T-cell (primary cell): ENCODE data around the gene C16orf74. TPM values are rescaled to one million over a fixed set of nuclear protein-coding genes. Genes with fewer than 3 reads are reported as not detected.

ENCODE experiments used
- ATAC-seq, 4 experiments: fragments of 200-7000 bp in 3 of 4; fragments of 150-1000 bp in 1 of 4; cut with Tn5 transposase; replicated peaks in 1 of 4; 1 replicate in 3 of 4; 2 replicates in 1 of 4; pipeline ENCODE4 v1.10.0; 2021; ENCODE audit warnings: moderate library complexity in 3 of 4, mild to moderate bottlenecking in 2 of 4, moderate number of reproducible peaks in 1 of 4
- CTCF ChIA-PET, 2 donors: fragments of 300-600 bp; sonication (Branson Sonifier 250); formaldehyde crosslinking; loops; one replicate each; lab custom pipeline; 2022; ENCODE audit warnings: antibody characterized with exemption in 2 of 2; lab: Charles Lee
- POLR2A ChIA-PET, 2 donors: fragments of 300-600 bp; sonication (Branson Sonifier 250); formaldehyde crosslinking; loops; one replicate each; lab custom pipeline; 2022; ENCODE audit warnings: antibody characterized with exemption in 2 of 2; lab: Charles Lee
- DNase-seq, 35 experiments: peaks; one replicate each; pipeline versions ENCODE4 v3.0.0 to v3.0.0-alpha.2; 2013 to 2023
- H3K27ac ChIP-seq: one replicate; pipeline ENCODE4 v1.5.1; 2013; ENCODE audit warnings: low read length
- H3K27me3 ChIP-seq, 2 experiments: replicated peaks in 1 of 2; 1 replicate in 1 of 2; 2 replicates in 1 of 2; pipeline versions ENCODE4 v1.6.1 to v1.7.0; 2013; ENCODE audit warnings: low read length in 1 of 2, mixed read lengths in 1 of 2; ENCODE audit not compliant: control insufficient read depth in 2 of 2, insufficient read depth in 2 of 2; ENCODE audit errors: extremely low read depth in 1 of 2
- H3K36me3 ChIP-seq, 2 donors: 1 replicate in 1 of 2; 2 replicates in 1 of 2; pipeline versions ENCODE4 v1.6.1 to v1.7.0; 2013; ENCODE audit warnings: low read length in 1 of 2; ENCODE audit not compliant: control insufficient read depth in 2 of 2, insufficient read depth in 1 of 2; ENCODE audit errors: extremely low read depth in 1 of 2
- H3K4me1 ChIP-seq, 2 experiments: 1 replicate in 1 of 2; 2 replicates in 1 of 2; pipeline versions ENCODE4 v1.6.1 to v1.7.0; 2013; ENCODE audit warnings: low read length in 2 of 2, mixed read lengths in 1 of 2; ENCODE audit not compliant: insufficient read depth in 2 of 2, control insufficient read depth in 1 of 2; ENCODE audit errors: extremely low read depth in 1 of 2
- H3K4me3 ChIP-seq, 2 donors: 1 replicate in 1 of 2; 2 replicates in 1 of 2; pipeline versions ENCODE4 v1.5.1 to v1.7.0; 2013; ENCODE audit warnings: mild to moderate bottlenecking in 2 of 2, low read length in 1 of 2, moderate library complexity in 1 of 2; ENCODE audit not compliant: control insufficient read depth in 1 of 2; ENCODE audit errors: extremely low read depth in 1 of 2
- H3K9me3 ChIP-seq: 2 replicates; pipeline ENCODE4 v1.7.0; 2013
- H3K27ac Mint-ChIP-seq, 2 donors: one replicate each; pipeline ENCODE4 v1.8.0; 2020 to 2021; ENCODE audit warnings: mild to moderate bottlenecking in 2 of 2, mixed read lengths in 2 of 2
- H3K27me3 Mint-ChIP-seq, 2 donors: one replicate each; pipeline ENCODE4 v1.8.0; 2021 to 2022; ENCODE audit warnings: mixed read lengths in 2 of 2
- H3K36me3 Mint-ChIP-seq: one replicate; pipeline ENCODE4 v1.8.0; 2021; ENCODE audit warnings: mixed read lengths
- H3K4me1 Mint-ChIP-seq, 3 donors: one replicate each; pipeline ENCODE4 v1.8.0; 2020 to 2022; ENCODE audit warnings: mixed read lengths in 3 of 3, mild to moderate bottlenecking in 1 of 3
- H3K4me3 Mint-ChIP-seq, 3 donors: one replicate each; pipeline ENCODE4 v1.8.0; 2020 to 2022; ENCODE audit warnings: mild to moderate bottlenecking in 3 of 3, mixed read lengths in 3 of 3, moderate library complexity in 3 of 3
- H3K9me3 Mint-ChIP-seq, 3 donors: one replicate each; pipeline ENCODE4 v1.8.0; 2020 to 2022; ENCODE audit warnings: mixed read lengths in 3 of 3
- WGBS: methylation state at CpG from one replicate; pipeline ENCODE4 v1.1.5; 2013; ENCODE audit warnings: missing lambda C conversion rate; ENCODE audit not compliant: insufficient coverage; 5-methylcytosine and 5-hydroxymethylcytosine counted together
- total RNA-seq, 35 experiments: library from RNA in 6 of 35; stranded (reverse) in 6 of 35; fragments of 120-200 nt in 1 of 35; gene quantifications; one replicate each; pipeline versions ENCODE4 v1.2.1 to v1.2.4 and lab custom pipeline; 2013 to 2026

C16orf74 gene
- total RNA-seq, 5 donors from 2014 or later (not counting 1 experiment from before 2014, with no cell fraction given), result 3.1 to 21.7 (median 15.6) TPM

GRCh38 chr16:85796599-85796998 lies 45.7 kb upstream of the C16orf74 start:
- H3K27ac Mint-ChIP-seq, result peak overlapping the region in 1 of 2 donors; percentile 31
- no peaks in the 10 kb centered on the region for H3K27me3 ChIP-seq
- H3K4me1 ChIP-seq, result peaks cover 14 to 26% of the 10 kb centered on the region in 2 experiments
- H3K4me3 Mint-ChIP-seq, result peak overlapping the region; percentile 6 to 85 (median 83)
- no peaks in the 10 kb centered on the region for H3K9me3 ChIP-seq
- DNase-seq (no peak), ATAC-seq (no peak)
- H3K36me3 ChIP-seq, result peaks cover 5 to 57% of the 10 kb centered on the region in 2 donors
- peaks cover 47% of the 10 kb centered on the region for H3K36me3 Mint-ChIP-seq
- H3K27ac ChIP-seq, result no peak overlapping the region
- 96% methylated on average over 7 of the region's 7 CpGs for WGBS
- peaks cover 58 to 72% (median 69%) of the 10 kb centered on the region in 3 donors for H3K4me1 Mint-ChIP-seq
- H3K9me3 Mint-ChIP-seq, result peaks cover 0 to 3% (median 0%) of the 10 kb centered on the region in 3 donors
- H3K4me3 ChIP-seq, result no peak overlapping the region
- no peaks in the 10 kb centered on the region for H3K27me3 Mint-ChIP-seq
- CTCF ChIA-PET, result interaction anchor here in 1 of 2 donors (0.6 kb wide), 1 partner anchor 766 kb away, joined by 5 read pairs; no protein-coding TSS in a partner anchor
- POLR2A ChIA-PET, result no interaction called here

- DNase-seq, result no peak
- no peak for ATAC-seq
- Histone ChIP-seq H3K27ac (no peak overlapping the region), H3K36me3 (peaks cover 7 to 57% of the 10 kb centered on the region in 2 donors), H3K27me3 (no peaks in the 10 kb centered on the region), H3K9me3 (no peaks in the 10 kb centered on the region), H3K4me3 (no peak overlapping the region), H3K4me1 (peaks cover 14 to 26% of the 10 kb centered on the region in 2 experiments)
- peaks cover 47% of the 10 kb centered on the region for H3K36me3 Mint-ChIP-seq
- H3K9me3 Mint-ChIP-seq, result peaks cover 0 to 6% (median 0%) of the 10 kb centered on the region in 3 donors
- WGBS, result 89% methylated on average over 6 of the region's 6 CpGs
- peaks cover 62 to 71% (median 68%) of the 10 kb centered on the region in 3 donors for H3K4me1 Mint-ChIP-seq
- peak overlapping the region in 2 of 3 donors; percentile 6 to 85 for H3K4me3 Mint-ChIP-seq
- no peak overlapping the region for H3K27ac Mint-ChIP-seq
- CTCF ChIA-PET, result no interaction called here
- POLR2A ChIA-PET, result no interaction called here
- H3K27me3 Mint-ChIP-seq, result no peaks in the 10 kb centered on the region
Observed at GRCh38 chr16:85796152-85796551, 45.3 kb upstream of the C16orf74 start.

- Mint-ChIP-seq H3K9me3 (peaks cover 0 to 6% (median 0%) of the 10 kb centered on the region in 3 donors), H3K27me3 (no peaks in the 10 kb centered on the region), H3K27ac (peak overlapping the region in 1 of 2 donors; percentile 44), H3K4me3 (no peak overlapping the region), H3K36me3 (peaks cover 52% of the 10 kb centered on the region), H3K4me1 (peaks cover 64 to 71% (median 69%) of the 10 kb centered on the region in 3 donors)
- Histone ChIP-seq H3K9me3 (no peaks in the 10 kb centered on the region), H3K36me3 (peaks cover 7 to 55% of the 10 kb centered on the region in 2 donors), H3K27me3 (no peaks in the 10 kb centered on the region), H3K4me3 (no peak overlapping the region), H3K27ac (no peak overlapping the region), H3K4me1 (peaks cover 12 to 23% of the 10 kb centered on the region in 2 experiments)
- no peak for ATAC-seq
- WGBS, result 100% methylated on average over 5 of the region's 8 CpGs
- ChIA-PET CTCF (no interaction called here), POLR2A (no interaction called here)
- no peak for DNase-seq
Observed at GRCh38 chr16:85794696-85795095, 43.8 kb upstream of the C16orf74 start.

DNA sequence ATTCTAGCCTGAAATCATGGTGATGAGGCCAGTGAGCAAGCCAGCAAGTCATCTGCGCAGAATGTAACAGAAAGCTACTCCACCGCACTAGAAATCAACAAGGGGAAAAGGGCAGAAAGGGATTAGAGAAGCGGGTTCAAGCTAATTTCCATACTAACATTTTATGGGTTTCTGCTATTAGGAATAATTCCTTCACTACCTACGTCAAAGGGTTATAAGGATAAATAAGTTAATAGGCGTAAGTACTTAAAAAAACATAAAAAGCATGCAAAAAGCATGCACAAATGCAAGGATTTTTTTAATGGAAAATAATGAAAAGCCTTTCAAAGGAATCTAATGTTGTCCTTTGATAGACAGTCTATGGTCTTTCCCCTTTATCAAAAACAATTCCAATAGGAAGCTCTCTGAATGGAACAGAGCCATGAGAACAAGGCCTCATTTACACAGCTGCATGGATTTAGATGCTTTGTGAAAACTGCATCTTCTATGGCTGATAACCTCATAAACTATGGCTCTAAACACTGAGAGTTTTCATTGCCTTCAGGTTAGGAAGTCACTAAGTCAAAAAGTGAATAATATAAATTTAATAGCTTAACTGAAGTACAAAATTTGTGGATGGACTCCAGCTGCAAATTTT lies 42.9 kb upstream of the C16orf74 start:
- H3K9me3 ChIP-seq, result no peaks in the 10 kb centered on the region
- peaks cover 12 to 25% of the 10 kb centered on the region in 2 experiments for H3K4me1 ChIP-seq
- no peak overlapping the region for H3K27ac Mint-ChIP-seq
- ATAC-seq (no peak), DNase-seq (no peak)
- H3K4me3 Mint-ChIP-seq, result no peak overlapping the region
- CTCF ChIA-PET, result no interaction called here
- peaks cover 7 to 59% of the 10 kb centered on the region in 2 donors for H3K36me3 ChIP-seq
- H3K4me1 Mint-ChIP-seq, result peaks cover 71 to 77% (median 77%) of the 10 kb centered on the region in 3 donors
- POLR2A ChIA-PET, result no interaction called here
- H3K27me3 Mint-ChIP-seq, result no peaks in the 10 kb centered on the region
- H3K9me3 Mint-ChIP-seq, result peaks cover 0 to 6% (median 0%) of the 10 kb centered on the region in 3 donors
- no CpG with 5 or more reads among the region's 5 CpGs for WGBS
- H3K27me3 ChIP-seq, result no peaks in the 10 kb centered on the region
- H3K36me3 Mint-ChIP-seq, result peaks cover 56% of the 10 kb centered on the region
- no peak overlapping the region for H3K4me3 ChIP-seq
- H3K27ac ChIP-seq, result no peak overlapping the region

GRCh38 chr16:85789773-85790172 lies 38.9 kb upstream of the C16orf74 start:
- Histone ChIP-seq H3K27me3 (no peaks in the 10 kb centered on the region), H3K4me1 (peaks cover 4 to 14% of the 10 kb centered on the region in 2 experiments), H3K4me3 (no peak overlapping the region), H3K36me3 (peaks cover 10 to 70% of the 10 kb centered on the region in 2 donors), H3K9me3 (no peaks in the 10 kb centered on the region), H3K27ac (no peak overlapping the region)
- H3K9me3 Mint-ChIP-seq, result peaks cover 0 to 6% (median 0%) of the 10 kb centered on the region in 3 donors
- H3K27me3 Mint-ChIP-seq, result no peaks in the 10 kb centered on the region
- DNase-seq (peak in 4 of 35 experiments; percentile 6 to 33 (median 16)), ATAC-seq (peak; percentile 57 to 77 (median 63))
- no CpG with 5 or more reads among the region's 6 CpGs for WGBS
- peaks cover 59% of the 10 kb centered on the region for H3K36me3 Mint-ChIP-seq
- peak overlapping the region in 2 of 3 donors; percentile 21 to 60 for H3K4me3 Mint-ChIP-seq
- ChIA-PET POLR2A (interaction anchor here in 1 of 2 donors (0.6 kb wide), 1 partner anchor 10 kb away, joined by 4 read pairs; no protein-coding TSS in a partner anchor), CTCF (interaction anchor here in 1 of 2 donors (0.5 kb wide), 1 partner anchor 195 kb away, joined by 4 read pairs; no protein-coding TSS in a partner anchor)
- H3K4me1 Mint-ChIP-seq, result peaks cover 44 to 57% (median 55%) of the 10 kb centered on the region in 3 donors
- peak overlapping the region; percentile 70 to 80 for H3K27ac Mint-ChIP-seq

GRCh38 chr16:85788819-85789218 lies 37.9 kb upstream of the C16orf74 start:
- ATAC-seq, result no peak
- peaks cover 0 to 6% (median 0%) of the 10 kb centered on the region in 3 donors for H3K9me3 Mint-ChIP-seq
- DNase-seq, result no peak
- H3K4me1 Mint-ChIP-seq, result peaks cover 42 to 51% (median 50%) of the 10 kb centered on the region in 3 donors
- Histone ChIP-seq H3K36me3 (peaks cover 9 to 61% of the 10 kb centered on the region in 2 donors), H3K27me3 (no peaks in the 10 kb centered on the region), H3K4me3 (no peak overlapping the region), H3K9me3 (no peaks in the 10 kb centered on the region), H3K4me1 (peaks cover 4 to 14% of the 10 kb centered on the region in 2 experiments), H3K27ac (no peak overlapping the region)
- WGBS, result 100% methylated on average over 5 of the region's 11 CpGs
- peak overlapping the region in 1 of 3 donors; percentile 60 for H3K4me3 Mint-ChIP-seq
- peak overlapping the region in 1 of 2 donors; percentile 29 for H3K27ac Mint-ChIP-seq
- peaks cover 52% of the 10 kb centered on the region for H3K36me3 Mint-ChIP-seq
- CTCF ChIA-PET, result no interaction called here
- POLR2A ChIA-PET, result interaction anchor here in 1 of 2 donors (0.5 kb wide), 1 partner anchor 65 kb away, joined by 3 read pairs; no protein-coding TSS in a partner anchor
- no peaks in the 10 kb centered on the region for H3K27me3 Mint-ChIP-seq
